Stimulated activated CD4-positive, alpha-beta T cell treated with anti-CD3 and anti-CD28 coated beads, Interleukin-2, amount 100 ng/mL, for 48 hours (primary cell): ENCODE results near the gene TMEM59L.
"Not testable (repeated sequence)": the region's sequence is repeated elsewhere in the genome, so short reads cannot be mapped to it uniquely, and the experiment has no call there.

Experiments used
- DNase-seq, 2 donors: peaks; one replicate each; pipeline ENCODE4 v3.0.0-alpha.2; 2020

The TMEM59L gene

DNA sequence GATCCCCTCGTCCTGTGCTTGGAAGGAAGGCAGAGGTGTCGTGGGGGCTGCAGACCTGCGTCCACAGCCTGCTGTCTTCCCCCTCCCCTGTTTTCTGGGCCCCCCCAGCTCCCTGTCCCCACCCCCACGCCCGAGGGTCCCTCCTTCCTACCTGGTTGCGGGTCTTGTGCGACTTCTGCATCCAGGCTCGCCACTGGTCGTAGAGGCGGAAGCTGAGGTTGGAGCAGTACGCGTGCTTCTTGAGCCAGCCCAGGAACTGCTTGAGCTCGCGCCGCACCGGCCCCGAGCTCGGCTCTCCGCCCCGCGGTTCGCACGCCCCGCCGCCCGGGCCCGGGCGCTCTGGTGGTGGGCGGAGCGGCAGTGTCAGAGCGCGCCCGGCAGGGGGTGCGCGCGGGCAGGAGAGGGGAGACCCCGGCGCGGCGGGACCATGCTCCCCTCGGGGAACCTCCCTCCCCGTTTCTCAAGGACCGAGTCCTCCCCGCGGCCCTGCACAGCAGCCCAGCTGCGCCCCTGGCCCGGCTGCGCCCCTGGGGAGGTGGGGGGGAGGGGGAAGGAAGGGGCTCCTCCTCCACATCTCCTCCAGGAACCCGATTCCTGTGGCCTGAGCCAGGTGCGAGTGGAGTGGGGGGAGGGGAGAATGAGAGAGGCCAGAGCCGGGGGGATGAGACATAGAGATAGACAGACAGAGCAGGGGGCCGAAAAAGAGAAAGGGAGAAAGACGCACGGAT is 18.4 kb upstream of the TMEM59L start:
- DNase-seq: peak; percentile 76 to 79

DNA sequence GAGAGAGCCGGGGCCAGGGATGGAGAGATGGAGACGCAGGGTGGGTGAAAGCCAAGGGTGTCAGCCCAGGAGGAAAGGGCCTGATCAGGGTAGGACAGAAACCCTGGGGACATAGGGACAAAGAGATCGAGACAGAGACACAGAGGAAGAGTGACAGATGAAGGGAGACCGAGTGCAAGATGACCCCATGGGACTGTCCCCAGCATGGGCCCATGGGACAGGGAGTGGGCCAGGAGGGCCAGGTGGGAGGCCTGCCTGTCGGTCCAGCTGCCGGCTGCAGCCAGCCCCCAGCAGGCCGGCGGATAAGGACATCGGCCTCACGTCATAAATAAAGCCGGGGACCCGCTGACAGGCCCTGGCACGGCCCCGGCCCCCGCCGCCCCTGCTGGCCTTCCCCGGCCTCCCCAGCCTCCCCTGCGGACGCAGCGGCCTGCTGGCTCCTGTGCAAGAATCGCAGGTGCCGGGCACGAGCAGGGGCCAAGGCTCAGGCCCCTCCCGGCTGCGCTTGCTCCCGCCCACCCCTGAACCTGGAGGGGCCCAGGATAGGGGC is 17.8 kb upstream of the TMEM59L start:
- no peak for DNase-seq

DNA sequence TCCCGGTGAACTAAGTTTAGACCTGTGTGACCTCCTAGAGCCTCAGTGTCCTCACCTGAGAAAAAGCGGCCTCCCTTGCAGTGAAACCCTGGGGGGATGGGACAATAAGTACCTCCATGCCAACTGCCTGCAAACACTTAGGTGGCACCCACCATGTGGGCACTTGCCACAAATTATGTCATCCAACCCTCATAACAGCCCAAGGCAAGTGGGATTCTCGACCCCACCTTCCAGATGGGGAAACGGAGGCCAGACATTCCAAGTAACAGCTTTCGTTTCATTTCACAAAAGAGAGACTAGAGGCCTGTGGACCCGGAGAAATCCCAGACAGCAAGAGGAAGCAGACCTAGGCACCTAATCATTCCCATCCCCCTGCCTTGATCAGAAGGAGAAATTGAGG is 17.2 kb upstream of the TMEM59L start:
- DNase-seq: no peak

DNA sequence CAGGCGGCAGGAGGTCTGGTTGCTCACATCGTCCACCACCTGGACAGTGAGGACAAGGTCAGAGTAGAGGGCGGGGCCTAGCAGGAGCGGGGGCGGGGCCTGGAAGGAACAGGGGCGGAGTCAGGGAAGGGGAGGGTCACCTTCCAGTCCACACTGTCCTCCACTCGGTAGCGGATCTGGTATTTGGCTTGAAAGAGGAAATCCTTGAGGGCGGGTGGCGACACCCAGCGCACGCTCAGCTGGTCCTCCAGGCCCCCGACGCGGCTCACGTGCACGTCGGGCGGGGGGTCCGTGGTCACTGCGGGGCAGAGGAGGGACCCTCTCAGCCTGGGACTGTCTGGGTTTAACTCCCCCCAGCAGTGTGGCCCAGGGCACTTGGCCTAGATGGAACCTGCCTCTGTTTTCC is 15.9 kb upstream of the TMEM59L start:
- no peak for DNase-seq

DNA sequence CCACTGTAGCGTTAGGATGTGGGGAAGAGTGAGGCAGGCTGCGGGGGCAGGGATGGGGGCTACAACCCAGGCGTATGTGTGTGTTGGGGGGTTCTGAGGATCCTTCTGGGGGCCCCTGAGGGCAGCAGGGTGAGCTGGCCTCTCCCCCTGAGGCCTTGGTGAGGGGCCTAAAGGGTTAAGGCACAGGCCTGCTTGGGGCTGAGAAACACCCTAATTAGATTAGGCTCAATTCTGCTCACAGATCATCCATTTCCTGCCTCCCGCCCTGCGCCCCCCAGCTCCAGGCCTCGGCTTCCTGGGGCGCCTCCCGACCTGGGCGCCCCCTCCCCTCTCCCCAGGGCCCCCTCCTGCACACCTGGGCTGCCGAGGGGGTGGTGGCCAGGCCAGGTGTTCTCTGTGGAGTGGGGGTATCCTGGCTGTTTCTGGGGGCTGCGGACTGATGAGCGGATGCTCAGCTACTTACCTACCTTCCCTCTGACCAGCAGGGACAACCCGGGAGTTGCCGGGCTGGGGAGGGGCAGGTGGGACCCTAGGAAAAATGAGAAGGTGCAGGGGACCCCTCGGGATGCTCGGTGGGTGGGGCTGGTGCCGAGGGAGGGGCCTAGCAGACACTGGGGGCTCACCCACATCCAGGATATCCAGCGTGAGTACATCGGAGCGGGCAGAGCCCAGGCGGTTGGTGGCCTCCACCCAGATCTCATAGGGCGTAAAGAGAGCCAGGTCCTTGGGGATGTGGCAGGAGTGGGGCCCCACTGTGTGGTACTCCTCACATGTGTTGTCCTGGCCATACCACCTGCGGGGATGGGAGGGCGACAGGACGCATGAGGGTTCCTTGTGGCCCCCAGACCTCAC is 14.6 kb upstream of the TMEM59L start:
- DNase-seq: no peak

DNA sequence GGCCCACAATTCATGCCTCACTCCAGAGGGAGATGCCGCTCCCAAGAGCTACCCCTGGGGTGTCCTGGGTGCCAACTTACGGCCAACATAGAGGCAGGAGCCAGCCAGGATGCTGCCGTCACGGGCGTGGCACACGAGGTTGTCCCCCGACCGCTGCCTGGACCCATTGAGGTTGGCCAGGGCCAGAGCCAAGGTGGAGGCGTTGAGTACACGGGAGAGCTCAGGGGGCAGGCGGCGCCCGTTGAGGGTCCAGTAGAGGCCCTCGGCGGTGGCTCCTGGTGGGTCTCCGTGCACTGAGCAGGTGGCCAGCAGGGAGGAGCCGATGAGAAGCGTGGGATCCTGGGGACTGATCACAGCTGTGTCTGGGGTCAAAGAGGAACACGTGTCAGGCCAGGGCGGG is 13.2 kb upstream of the TMEM59L start:
- DNase-seq: no peak

DNA sequence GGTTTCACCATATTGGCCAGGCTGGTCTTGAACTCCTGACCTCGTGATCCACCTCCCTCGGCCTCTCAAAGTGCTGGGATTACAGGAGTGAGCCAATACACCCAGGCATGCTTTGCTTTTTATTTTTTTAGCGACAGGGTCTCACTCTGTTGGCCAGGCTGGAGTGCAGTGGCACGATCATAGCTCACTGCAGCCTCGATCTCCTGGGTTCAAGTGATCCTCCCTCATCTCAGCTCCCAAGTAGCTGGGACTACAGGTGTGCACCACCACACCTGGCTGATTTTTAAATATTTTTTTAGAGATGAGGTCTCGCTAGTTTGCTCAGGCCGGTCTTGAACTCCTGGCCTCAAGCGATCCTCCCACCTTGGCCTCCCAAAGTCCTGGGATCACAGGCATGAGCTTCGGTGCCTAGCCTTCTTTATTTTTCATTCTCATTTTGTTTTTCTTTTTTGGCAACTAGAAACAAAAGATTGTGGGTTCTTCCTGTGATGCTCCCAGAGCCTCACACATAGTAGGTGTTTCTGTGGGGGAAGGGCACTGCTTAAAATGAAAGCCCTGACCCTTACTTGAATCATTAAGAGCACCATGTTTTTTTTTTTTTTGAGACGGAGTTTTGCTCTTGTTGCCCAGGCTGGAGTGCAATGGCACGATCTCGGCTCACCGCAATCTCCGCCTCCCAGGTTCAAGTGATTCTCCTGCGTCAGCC is 11.8 kb upstream of the TMEM59L start:
- DNase-seq: not testable (repeated sequence)

DNA sequence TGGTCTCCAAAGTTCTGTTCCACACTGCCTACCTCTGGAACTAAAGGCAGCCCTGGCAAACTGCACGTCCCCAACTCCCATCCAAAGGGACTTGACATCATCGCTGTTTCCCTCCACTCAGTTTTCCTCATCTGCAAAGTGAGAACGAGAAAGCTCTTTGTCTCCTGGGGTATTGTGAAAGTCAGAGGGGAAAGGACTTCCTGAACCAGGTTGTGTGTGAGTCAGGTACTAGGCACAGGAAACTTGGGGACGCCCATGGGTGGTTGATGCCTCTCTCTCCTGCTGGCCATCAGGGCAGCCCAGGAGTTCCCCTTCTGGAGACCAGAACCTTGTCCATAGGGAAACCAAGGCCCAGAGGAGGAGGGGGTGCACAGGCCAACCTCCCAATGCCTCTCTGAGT is 10.8 kb upstream of the TMEM59L start:
- DNase-seq: no peak

DNA sequence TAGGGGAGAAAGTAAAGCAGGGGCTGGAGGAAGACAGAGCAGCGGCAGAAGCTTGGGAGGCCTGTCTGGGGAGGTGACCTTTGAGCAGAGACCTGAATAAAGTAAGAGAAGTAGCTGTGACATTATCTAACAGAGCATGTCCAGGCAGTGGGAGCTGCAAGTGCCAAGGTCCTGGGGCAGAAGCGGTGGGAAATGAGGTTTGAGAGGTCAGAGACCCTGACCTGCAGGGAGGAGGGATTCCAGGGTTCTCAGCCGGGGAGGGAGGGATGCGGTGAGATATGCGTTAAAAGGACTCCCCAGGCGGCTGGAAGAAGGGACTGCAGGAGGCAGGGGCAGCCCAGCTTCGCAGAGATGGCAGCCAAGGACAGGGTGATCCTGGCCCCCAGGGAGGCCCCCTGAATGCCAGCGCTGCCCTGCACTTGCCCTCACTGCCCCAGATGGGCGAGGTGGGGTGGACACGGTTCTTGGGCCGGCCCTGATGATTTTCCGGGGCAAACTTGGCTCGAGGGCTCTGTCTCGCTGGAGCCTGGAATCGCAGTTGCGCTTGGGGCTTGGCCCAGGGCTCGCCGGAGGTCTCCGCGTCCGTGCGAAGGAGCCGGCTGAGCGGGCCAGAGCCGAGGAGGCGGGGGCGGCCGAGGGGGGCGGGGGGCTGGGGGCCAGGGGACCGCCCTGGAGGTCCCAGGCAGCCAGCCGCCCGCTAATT is 9.3 kb upstream of the TMEM59L start:
- DNase-seq: no peak

DNA sequence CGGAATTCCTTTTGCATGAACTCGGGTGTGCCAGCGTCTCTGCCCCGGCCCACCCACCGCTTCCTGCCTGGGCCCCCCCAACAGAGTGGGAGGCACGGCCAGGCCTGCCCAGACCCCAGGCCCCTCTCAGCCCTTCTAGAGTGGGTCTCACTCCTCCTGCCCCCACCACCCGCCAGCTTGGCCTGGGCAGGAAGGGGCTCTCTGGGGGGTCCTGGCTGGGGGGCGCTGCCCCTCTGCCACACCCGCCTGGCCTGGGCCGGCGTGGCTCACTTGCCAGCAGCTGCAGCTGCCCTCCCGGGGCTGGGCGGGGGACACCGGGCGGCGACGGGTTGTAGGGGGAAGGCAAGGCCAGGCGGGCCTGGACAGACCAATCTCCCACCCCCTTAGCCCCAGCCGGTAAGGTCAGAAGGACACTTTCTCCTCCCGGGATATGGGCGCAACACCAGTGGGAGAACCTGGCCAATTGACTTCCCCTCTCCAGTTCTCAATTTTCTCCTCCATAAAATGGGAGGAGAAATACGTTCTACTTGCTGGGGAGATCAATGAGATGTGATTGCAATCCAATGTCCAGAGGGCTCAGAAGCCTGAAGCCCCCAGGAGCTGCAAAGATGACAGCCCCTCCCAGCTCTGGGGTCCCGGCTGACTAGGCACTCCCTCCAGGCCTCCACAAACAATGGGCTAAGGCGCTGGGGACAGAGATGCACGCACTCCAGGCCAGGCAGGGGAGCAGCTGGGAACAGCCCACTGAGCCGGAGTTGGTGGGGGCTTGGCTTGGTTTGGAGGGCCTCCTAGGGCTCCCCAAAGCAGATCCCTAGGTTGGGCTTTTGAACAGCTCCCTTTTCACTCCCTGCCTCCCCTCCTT is 8.5 kb upstream of the TMEM59L start:
- no peak for DNase-seq

DNA sequence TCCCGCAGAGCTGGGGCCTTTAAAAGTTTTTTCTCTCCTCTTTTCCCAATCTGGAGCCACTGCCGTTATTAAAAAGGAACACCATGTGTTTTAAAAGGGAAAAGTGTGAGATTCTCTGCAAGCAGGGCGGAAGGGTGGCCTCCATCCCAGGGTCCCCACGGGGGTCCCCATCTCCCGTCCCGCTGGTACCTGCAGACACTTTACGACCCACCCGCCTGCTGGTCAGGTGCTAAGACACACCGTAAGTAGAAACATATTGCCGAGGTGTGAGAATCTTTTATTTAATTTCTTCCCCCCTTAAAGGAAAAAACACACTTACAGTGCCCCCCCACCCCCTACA is 7.9 kb upstream of the TMEM59L start:
- no peak for DNase-seq

DNA sequence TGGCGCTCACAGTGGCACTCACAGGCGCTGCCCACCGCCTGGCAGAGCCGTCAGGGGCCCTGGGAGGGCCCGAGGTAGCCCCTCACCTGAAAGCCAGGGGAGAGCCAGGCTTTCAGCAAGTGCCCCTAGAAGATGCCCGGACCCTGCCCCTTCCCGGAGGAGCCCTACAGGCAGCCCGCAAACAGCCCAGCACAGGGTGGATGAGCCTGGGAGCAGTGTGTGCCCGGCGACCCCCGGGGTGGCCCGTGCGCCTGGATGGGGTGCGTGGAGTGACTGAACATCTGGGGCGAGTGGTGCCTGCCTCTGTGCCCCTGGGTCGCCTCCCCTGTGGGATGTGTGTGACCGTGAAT is 7.5 kb upstream of the TMEM59L start:
- DNase-seq: no peak

DNA sequence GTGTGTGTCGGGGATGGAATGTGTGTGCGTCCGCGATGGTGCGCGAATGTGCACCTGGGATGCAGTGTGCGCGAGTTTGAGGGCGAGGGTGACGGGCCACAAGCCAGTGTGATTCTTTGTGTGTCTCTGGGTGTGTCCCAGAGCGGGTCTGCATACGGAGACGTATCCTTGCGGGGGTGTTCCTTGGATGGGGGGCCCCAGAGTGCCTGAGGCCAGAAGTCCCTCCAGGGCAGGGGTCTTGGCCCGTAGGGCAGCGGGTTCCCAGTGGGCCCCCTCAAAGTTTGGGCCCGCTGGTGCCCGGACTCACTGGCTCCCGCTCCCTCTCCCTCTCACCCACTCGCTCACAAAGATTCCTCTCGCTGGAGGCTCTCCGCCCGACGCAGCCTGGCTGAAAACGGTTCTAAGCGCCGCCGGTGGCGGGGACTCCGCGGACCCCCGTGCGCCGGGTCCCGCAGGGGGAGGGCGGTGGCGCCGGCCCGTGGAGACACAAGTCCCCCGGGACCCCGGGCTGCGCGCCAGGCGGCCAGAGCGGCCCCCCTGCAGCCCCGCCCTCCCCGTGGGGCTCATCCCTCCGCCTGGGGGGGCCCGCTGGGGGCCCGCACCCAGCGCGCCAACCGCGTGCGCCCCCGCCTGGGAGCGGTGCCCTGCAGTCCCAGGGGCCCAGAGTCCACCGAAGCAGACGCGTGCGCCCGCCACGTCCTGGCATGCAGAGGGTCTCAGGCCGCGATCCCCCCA is 7.0 kb upstream of the TMEM59L start:
- DNase-seq: no peak

DNA sequence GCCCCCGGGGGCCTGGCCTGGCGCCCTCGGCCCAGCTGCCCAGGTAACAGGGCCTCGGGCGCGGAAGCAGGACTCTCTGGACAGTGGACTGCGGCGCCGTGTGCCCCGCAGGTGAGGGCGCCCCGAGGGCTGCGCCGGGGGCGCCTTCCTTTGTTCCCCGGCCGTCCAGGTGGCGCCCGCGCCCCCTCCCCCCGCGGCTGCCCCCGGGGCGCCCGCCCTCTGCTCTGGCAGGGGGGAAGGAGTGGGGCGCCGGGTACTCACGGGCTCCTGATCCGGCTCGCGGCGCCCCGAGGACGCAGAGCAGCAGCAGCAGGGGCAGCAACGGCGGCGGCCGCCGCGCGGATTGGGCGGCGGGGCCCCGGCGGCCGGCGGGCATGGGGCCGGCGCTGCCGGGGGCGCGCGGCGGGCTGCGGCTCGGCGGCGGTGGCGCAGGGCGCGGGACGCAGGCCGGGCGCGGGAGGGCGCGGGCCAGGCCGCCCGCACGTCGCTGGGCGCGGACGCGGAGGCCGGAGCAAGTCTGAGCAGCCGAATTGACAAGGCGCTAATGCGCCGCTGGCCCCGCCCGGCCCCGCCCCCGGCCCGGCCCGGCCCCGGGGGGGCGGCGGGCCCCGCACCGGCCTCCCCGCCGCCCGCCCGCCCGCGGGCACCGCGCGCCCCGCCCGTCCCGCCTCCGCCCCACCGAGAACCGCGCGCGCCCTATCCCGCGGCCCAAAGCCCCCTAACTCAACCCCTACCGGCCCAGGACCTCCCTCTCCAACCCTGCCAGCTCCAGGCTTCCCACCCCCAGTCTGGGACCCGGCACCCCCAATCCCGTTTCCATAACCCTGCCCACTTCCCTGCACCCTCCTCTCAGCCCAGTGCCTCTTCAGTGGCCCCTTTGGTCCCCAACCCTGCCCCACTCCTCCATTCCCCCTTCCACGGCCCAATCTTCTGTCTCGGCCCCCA is 6.1 kb upstream of the TMEM59L start, which contains the start of gene CRLF1:
CRLF1 (minus strand) TSS at position 519 of the 945 bp plus-strand sequence; CDS start at position 376, 143 bp downstream.
- no peak for DNase-seq

DNA sequence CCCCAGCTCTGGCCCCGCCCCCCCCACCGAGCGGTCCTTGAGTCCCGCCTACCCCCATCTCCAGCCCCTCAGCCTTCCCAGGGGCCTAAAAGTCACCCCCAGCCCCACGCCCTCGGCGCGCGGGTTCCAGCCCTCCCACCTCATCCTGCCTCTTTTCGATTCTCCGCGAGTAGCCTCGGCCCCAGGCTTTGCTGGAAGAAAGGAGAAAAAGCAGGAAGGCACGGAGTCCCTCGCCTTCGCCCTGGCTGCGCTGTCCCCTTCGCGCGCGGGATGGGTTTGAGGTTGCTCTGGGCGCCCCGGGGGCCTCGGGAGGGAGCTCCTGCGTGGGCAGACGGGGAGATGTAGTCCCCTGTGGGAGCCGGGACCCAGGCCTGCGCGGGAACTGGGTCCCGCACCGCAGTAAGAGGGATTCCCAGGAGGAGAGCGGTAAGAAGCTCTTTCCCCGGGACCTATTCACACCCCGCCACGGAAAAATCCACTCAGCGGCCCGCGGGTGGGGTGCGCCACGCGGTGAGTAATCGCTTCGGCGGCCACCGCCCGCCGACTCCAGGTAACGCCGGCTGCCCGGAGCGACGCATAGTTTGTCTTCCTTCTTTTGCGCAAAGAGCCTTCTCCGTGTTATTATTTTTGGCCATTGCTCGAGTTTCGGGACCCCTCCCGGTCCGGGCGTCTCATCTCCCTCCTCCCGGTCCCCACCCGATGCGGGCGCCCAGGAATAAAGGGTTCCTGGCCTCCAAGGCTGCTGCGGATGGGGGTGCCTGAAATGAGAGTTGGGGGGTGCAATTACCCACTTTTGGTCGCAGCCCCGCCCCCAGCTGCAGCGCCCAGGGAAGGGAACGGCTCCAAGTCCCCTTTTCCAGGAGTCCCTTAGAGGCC is 5.2 kb upstream of the TMEM59L start:
- DNase-seq: no peak

DNA sequence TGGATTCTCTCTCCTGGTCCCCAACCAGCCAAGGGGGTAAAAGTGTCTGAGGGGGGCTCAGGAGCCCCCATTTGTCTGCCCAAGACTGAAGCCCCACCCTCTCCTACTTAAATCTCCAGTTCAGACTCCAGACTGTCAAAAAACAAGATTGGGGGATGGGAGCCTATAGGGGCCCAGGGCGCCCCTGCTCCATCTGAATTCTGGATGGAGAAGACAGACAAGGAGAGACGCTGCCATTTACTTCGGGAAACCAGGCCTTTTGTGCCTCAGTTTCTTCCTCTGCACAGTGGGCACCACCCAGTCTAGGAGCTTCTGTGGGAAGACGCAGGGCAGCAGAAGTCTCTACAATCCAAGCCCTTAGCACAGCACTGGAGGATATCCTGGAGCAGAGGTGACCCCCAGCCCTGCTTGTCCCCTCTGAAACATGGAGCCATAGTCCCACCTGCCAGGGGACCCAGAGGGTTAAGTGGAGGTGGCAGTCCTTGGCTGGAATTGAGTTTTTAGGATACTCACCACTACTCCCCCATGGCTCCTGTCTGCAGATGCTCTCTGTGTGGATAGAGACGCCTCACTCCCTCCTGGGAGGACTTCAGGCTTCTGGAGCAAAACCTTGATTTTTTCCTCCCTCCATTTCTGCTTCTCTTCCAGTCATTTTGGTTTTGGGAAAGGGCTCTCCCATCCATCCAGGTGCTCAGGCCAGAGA is 4.4 kb upstream of the TMEM59L start:
- DNase-seq: no peak

DNA sequence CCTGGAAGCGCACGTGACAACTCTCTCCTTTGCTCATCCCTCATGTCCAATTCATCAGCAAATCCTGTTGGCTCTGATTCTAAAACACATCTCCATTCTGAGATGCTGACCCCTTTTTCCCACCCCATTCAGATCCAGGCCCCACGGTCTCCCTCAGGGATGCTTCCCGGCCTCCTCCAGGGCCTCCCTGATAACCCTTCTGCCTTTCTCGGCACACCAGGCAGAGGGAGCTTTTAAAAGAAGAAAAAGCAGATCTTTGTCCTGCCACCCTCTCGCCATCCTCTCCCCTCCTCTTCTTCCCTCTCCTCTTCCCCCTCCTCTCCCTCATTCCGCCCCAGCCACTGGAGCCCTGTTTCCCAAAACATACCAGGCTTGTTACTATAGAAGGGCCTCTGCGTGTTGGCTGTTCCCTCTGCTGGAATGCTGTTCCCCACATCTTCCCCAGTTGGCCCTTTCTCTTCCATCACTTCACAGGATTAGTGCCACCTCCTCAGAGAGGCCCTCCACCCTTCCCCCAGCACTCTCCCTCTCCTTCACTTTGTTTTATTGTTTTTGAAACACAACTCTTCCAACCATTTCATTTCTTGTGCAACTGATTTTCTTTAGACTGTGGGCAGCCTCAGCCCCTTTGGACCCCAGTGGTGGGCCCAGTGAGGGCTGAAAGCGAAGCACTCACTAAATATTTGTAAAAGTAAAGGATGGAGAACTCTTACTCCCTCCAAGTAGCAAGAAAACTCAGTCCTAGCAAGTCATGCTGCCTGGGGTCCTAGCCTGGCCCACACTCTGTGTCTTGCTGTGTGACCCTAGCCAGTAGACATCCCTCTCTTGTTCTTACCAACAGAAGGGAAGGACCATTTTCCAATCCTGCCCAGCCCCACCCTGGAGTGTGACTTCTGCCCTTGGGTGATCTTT is 3.6 kb upstream of the TMEM59L start:
- DNase-seq: no peak
